HG03045 (cell line): Measurements from ENCODE around the gene CTF1.
"Not testable (repeated sequence)": the region's sequence is repeated elsewhere in the genome, so short reads cannot be mapped to it uniquely, and the experiment has no call there.

Source experiments
- ATAC-seq: cut with Tn5 transposase; IDR thresholded peaks from one replicate; pipeline ENCODE4 v1.9.1; 2021; ENCODE audit warnings: mild to moderate bottlenecking, moderate library complexity; ENCODE audit not compliant: unreplicated experiment

Gene CTF1

GRCh38 chr16:30887927-30888326 is 8.5 kb upstream of the CTF1 start:
- no peak for ATAC-seq

- ATAC-seq = no peak
Measured at GRCh38 chr16:30888856-30889499, 7.4 kb upstream of the CTF1 start.

- no peak for ATAC-seq
Measured at GRCh38 chr16:30889721-30890120, 6.7 kb upstream of the CTF1 start.

- ATAC-seq = not testable (repeated sequence)
Measured at GRCh38 chr16:30891043-30891823, 5.2 kb upstream of the CTF1 start.

- no peak for ATAC-seq
Measured at GRCh38 chr16:30892670-30893416, 3.6 kb upstream of the CTF1 start.

GRCh38 chr16:30893417-30893743 is 3.0 kb upstream of the CTF1 start:
- ATAC-seq = peak; percentile 9

- peak; percentile 71 for ATAC-seq
Measured at GRCh38 chr16:30893744-30894539, 2.5 kb upstream of the CTF1 start, which contains the start of gene BCL7C. BCL7C (minus strand) TSS chr16:30894077; CDS start chr16:30893944, 133 bp downstream.

- ATAC-seq = no peak
Measured at GRCh38 chr16:30894540-30895368, 1.7 kb upstream of the CTF1 start.

- no peak for ATAC-seq
Measured at GRCh38 chr16:30895627-30896260, 670 bp upstream of the CTF1 start.

GRCh38 chr16:30896889-30897733 is 697 bp downstream of the CTF1 start:
- peak; percentile 27 for ATAC-seq

GRCh38 chr16:30899794-30900193 is 3.4 kb downstream of the CTF1 start:
- no peak for ATAC-seq

GRCh38 chr16:30900588-30900987 is 4.2 kb downstream of the CTF1 start:
- no peak for ATAC-seq

- ATAC-seq = no peak
Measured at GRCh38 chr16:30901201-30902028, 5.0 kb downstream of the CTF1 start.

- peak; percentile 52 for ATAC-seq
Measured at GRCh38 chr16:30902029-30902972, 5.9 kb downstream of the CTF1 start.

- ATAC-seq = no peak
Measured at GRCh38 chr16:30903002-30903401, 6.6 kb downstream of the CTF1 start.

GRCh38 chr16:30903596-30903995 is 7.2 kb downstream of the CTF1 start:
- no peak for ATAC-seq
